CD4-positive, alpha-beta T cell (primary cell): ENCODE data around the gene F12. TPM values are rescaled to one million over a fixed set of nuclear protein-coding genes. Genes with fewer than 3 reads are reported as not detected.

Source experiments
- ATAC-seq: fragments of 200-7000 bp; cut with Tn5 transposase; one replicate; pipeline ENCODE4 v1.10.0; 2022; ENCODE audit warnings: mild to moderate bottlenecking; ENCODE audit not compliant: poor library complexity
- CTCF ChIA-PET: fragments of 350-600 bp; sonication (Branson Sonifier 250); formaldehyde crosslinking; loops from one replicate; lab custom pipeline; 2021; ENCODE audit warnings: antibody characterized with exemption, inconsistent platforms; lab: Charles Lee
- POLR2A ChIA-PET: fragments of 350-600 bp; sonication (Branson Sonifier 250); formaldehyde crosslinking; loops from one replicate; lab custom pipeline; 2021; ENCODE audit warnings: antibody characterized with exemption, inconsistent platforms; lab: Charles Lee
- DNase-seq, 14 experiments: peaks; one replicate each; pipeline ENCODE4 v3.0.0-alpha.2; 2013 to 2020; ENCODE audit warnings: mixed read lengths in 2 of 14
- H3K27ac ChIP-seq, 2 donors: one replicate each; pipeline versions ENCODE4 v1.5.1 to v1.7.0; 2013; ENCODE audit warnings: low read length in 2 of 2, low read depth in 1 of 2, mild to moderate bottlenecking in 1 of 2
- H3K27me3 ChIP-seq, 2 experiments: 1 replicate in 1 of 2; 2 replicates in 1 of 2; pipeline versions ENCODE4 v1.6.1 to v1.7.0; 2013; ENCODE audit warnings: low read length in 2 of 2, control low read depth in 1 of 2, mild to moderate bottlenecking in 1 of 2, moderate library complexity in 1 of 2; ENCODE audit not compliant: insufficient read depth in 2 of 2, control insufficient read depth in 1 of 2
- H3K36me3 ChIP-seq: one replicate; pipeline ENCODE4 v1.6.1; 2013; ENCODE audit warnings: low read length, control low read depth; ENCODE audit not compliant: insufficient read depth
- H3K4me1 ChIP-seq: one replicate; pipeline ENCODE4 v1.6.1; 2013; ENCODE audit warnings: low read length, control low read depth; ENCODE audit not compliant: insufficient read depth
- H3K4me3 ChIP-seq: one replicate; pipeline ENCODE4 v1.5.1; 2013; ENCODE audit warnings: mild to moderate bottlenecking, low read length, moderate library complexity
- H3K9me3 ChIP-seq, 2 experiments: 1 replicate in 1 of 2; 2 replicates in 1 of 2; pipeline versions ENCODE4 v1.6.1 to v1.7.0; 2013; ENCODE audit warnings: low read length in 2 of 2, mild to moderate bottlenecking in 2 of 2, control low read depth in 1 of 2, moderate library complexity in 1 of 2; ENCODE audit not compliant: control insufficient read depth in 1 of 2, insufficient read depth in 1 of 2
- H3K27ac Mint-ChIP-seq: one replicate; pipeline ENCODE4 v1.8.0; 2020; ENCODE audit warnings: mixed read lengths
- H3K27me3 Mint-ChIP-seq: one replicate; pipeline ENCODE4 v1.8.0; 2021; ENCODE audit warnings: mixed read lengths
- H3K36me3 Mint-ChIP-seq: one replicate; pipeline ENCODE4 v1.8.0; 2021; ENCODE audit warnings: low read depth, mixed read lengths
- H3K4me1 Mint-ChIP-seq: one replicate; pipeline ENCODE4 v1.8.0; 2021; ENCODE audit warnings: low read depth, mixed read lengths
- H3K4me3 Mint-ChIP-seq: one replicate; pipeline ENCODE4 v1.8.0; 2020; ENCODE audit warnings: mild to moderate bottlenecking, mixed read lengths
- H3K9me3 Mint-ChIP-seq: one replicate; pipeline ENCODE4 v1.8.0; 2020; ENCODE audit warnings: mixed read lengths
- intact Hi-C, 2 experiments: fragments of 100-400 bp; cut with DNase I in 1 of 2; cut with micrococcal nuclease in 1 of 2; formaldehyde crosslinking; loops; one replicate each; pipeline versions ENCODE4 v1.15.1 to v1.9.0; 2023 to 2025; cut with DNase I, micrococcal nuclease
- total RNA-seq, 174 experiments: library from RNA in 2 of 174; stranded (reverse) in 2 of 174; gene quantifications; one replicate each; pipeline ENCODE4 v1.2.3 and lab custom pipeline; 2021 to 2026
- TF ChIP-seq, protein P1 (sequence below): fragments of 200-600 bp; IDR thresholded peaks from one replicate; pipeline ENCODE4 v1.8.0; 2022; ENCODE audit warnings: antibody characterized with exemption, mild to moderate bottlenecking

F12 gene
- total RNA-seq, 2 experiments from 2014 or later, result 0.20 to 0.60 TPM

GRCh38 chr5:177456976-177457851 lies 47.9 kb upstream of the F12 start:
- no peaks in the 10 kb centered on the region for H3K27me3 Mint-ChIP-seq
- peak; percentile 12 for ATAC-seq
- Histone ChIP-seq H3K27ac (no peak overlapping the region), H3K27me3 (no peaks in the 10 kb centered on the region), H3K9me3 (no peaks in the 10 kb centered on the region), H3K36me3 (no peaks in the 10 kb centered on the region), H3K4me3 (no peak overlapping the region), H3K4me1 (peaks cover 52% of the 10 kb centered on the region)
- H3K36me3 Mint-ChIP-seq, result peaks cover 8% of the 10 kb centered on the region
- TF ChIP-seq, protein P1, sequence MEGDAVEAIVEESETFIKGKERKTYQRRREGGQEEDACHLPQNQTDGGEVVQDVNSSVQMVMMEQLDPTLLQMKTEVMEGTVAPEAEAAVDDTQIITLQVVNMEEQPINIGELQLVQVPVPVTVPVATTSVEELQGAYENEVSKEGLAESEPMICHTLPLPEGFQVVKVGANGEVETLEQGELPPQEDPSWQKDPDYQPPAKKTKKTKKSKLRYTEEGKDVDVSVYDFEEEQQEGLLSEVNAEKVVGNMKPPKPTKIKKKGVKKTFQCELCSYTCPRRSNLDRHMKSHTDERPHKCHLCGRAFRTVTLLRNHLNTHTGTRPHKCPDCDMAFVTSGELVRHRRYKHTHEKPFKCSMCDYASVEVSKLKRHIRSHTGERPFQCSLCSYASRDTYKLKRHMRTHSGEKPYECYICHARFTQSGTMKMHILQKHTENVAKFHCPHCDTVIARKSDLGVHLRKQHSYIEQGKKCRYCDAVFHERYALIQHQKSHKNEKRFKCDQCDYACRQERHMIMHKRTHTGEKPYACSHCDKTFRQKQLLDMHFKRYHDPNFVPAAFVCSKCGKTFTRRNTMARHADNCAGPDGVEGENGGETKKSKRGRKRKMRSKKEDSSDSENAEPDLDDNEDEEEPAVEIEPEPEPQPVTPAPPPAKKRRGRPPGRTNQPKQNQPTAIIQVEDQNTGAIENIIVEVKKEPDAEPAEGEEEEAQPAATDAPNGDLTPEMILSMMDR, result no peak
- intact Hi-C loops, result loop anchor here (1.0 to 5.0 kb wide), 7 partner anchors 40 to 146 kb away; partner anchors contain the start of genes MXD3 (in 1 of the 2) and PDLIM7 (in 1 of the 2)
- ChIA-PET POLR2A (interaction anchor here (1.0 to 6.0 kb wide), 5 partner anchors 28 to 67 kb away, joined by 3 to 204 read pairs (median 4); partner anchors contain the start of genes GRK6 and PDLIM7), CTCF (interaction anchor here (0.8 to 16.6 kb wide), 11 partner anchors 8 to 148 kb away, joined by 3 to 352 read pairs (median 4); partner anchors contain the start of genes F12, GRK6, PDLIM7 and PFN3)
- peak in 6 of 14 experiments; percentile 28 to 91 (median 50) for DNase-seq
- H3K4me3 Mint-ChIP-seq, result peak overlapping the region; percentile 85
- H3K9me3 Mint-ChIP-seq, result no peaks in the 10 kb centered on the region
- H3K4me1 Mint-ChIP-seq, result peaks cover 30% of the 10 kb centered on the region
- peak overlapping the region; percentile 70 for H3K27ac Mint-ChIP-seq

GRCh38 chr5:177456591-177456964 lies 47.2 kb upstream of the F12 start:
- no peak for ATAC-seq
- H3K9me3 Mint-ChIP-seq, result no peaks in the 10 kb centered on the region
- H3K27ac Mint-ChIP-seq, result peak overlapping the region; percentile 93
- H3K27me3 ChIP-seq, result no peaks in the 10 kb centered on the region
- intact Hi-C loops, result loop anchor here (1.0 to 5.0 kb wide), 6 partner anchors 40 to 146 kb away; partner anchors contain the start of genes MXD3 (in 1 of the 2) and PDLIM7 (in 1 of the 2)
- POLR2A ChIA-PET, result interaction anchor here (1.0 to 6.0 kb wide), 5 partner anchors 27 to 67 kb away, joined by 4 to 204 read pairs (median 12); partner anchors contain the start of genes GRK6 and PDLIM7
- H3K4me1 Mint-ChIP-seq, result peaks cover 36% of the 10 kb centered on the region
- CTCF ChIA-PET, result interaction anchor here (1.0 to 16.6 kb wide), 7 partner anchors 9 to 65 kb away, joined by 3 to 352 read pairs (median 4); partner anchors contain the start of genes F12, GRK6, PDLIM7 and PFN3
- no peak overlapping the region for H3K4me3 ChIP-seq
- TF ChIP-seq, protein P1, result peak; percentile 49
- H3K4me3 Mint-ChIP-seq, result peak overlapping the region; percentile 91
- H3K4me1 ChIP-seq, result peaks cover 50% of the 10 kb centered on the region
- H3K36me3 ChIP-seq, result no peaks in the 10 kb centered on the region
- no peaks in the 10 kb centered on the region for H3K9me3 ChIP-seq
- no peak overlapping the region for H3K27ac ChIP-seq
- no peak for DNase-seq
- peaks cover 8% of the 10 kb centered on the region for H3K36me3 Mint-ChIP-seq
- no peaks in the 10 kb centered on the region for H3K27me3 Mint-ChIP-seq
